SK-N-SH treated with all-trans-retinoic acid at 6 μM for 48 hours (cell line): ENCODE measurements around the gene TCF25.

Experiments used
- ATAC-seq: fragments of 200-7000 bp; cut with Tn5 transposase; 3 replicates; pipeline ENCODE4 v1.9.1; 2020; ENCODE audit warnings: mild to moderate bottlenecking, moderate library complexity
- ARNTL ChIP-seq: fragments of 450-650 bp; formaldehyde crosslinking; IDR thresholded peaks from 2 replicates; pipeline ENCODE4 v1.5.0; 2020; ENCODE audit warnings: low read depth, mild to moderate bottlenecking, moderate library complexity, borderline replicate concordance
- BACH2 ChIP-seq: fragments of 250-450 bp; sonication (Bioruptor Pico); IDR thresholded peaks from 2 replicates; pipeline ENCODE4 v1.9.0; 2021; ENCODE audit warnings: mild to moderate bottlenecking, borderline replicate concordance
- CSDC2 ChIP-seq: fragments of 250-450 bp; sonication (Bioruptor Pico); IDR thresholded peaks from 2 replicates; pipeline ENCODE4 v1.5.0; 2020; ENCODE audit warnings: mild to moderate bottlenecking, moderate library complexity
- ESRRG ChIP-seq: fragments of 250-450 bp; sonication (Bioruptor Pico); IDR thresholded peaks from 2 replicates; pipeline ENCODE4 v1.6.1; 2021; ENCODE audit warnings: mild to moderate bottlenecking
- GLIS3 ChIP-seq: fragments of 250-450 bp; sonication (Bioruptor Pico); IDR thresholded peaks from 2 replicates; pipeline ENCODE4 v1.5.0; 2020; ENCODE audit warnings: mild to moderate bottlenecking, moderate library complexity
- ISL1 ChIP-seq: fragments of 250-450 bp; sonication (Bioruptor Pico); IDR thresholded peaks from 2 replicates; pipeline ENCODE4 v2.1.2; 2022; ENCODE audit warnings: mild to moderate bottlenecking, moderate library complexity
- OSR1 ChIP-seq: fragments of 250-450 bp; sonication (Bioruptor Pico); IDR thresholded peaks from 2 replicates; pipeline ENCODE4 v1.8.0; 2022; ENCODE audit warnings: moderate library complexity, mild to moderate bottlenecking, inconsistent platforms
- PPARA ChIP-seq: fragments of 250-450 bp; sonication (Bioruptor Pico); IDR thresholded peaks from 2 replicates; pipeline ENCODE4 v1.5.0; 2020; ENCODE audit warnings: mild to moderate bottlenecking, borderline replicate concordance
- RARB ChIP-seq: fragments of 250-450 bp; sonication (Bioruptor Pico); IDR thresholded peaks from 2 replicates; pipeline ENCODE4 v1.8.0; 2021; ENCODE audit warnings: mild to moderate bottlenecking, moderate library complexity
- SNAI2 ChIP-seq: fragments of 250-450 bp; sonication (Bioruptor Pico); IDR thresholded peaks from 2 replicates; pipeline ENCODE4 v1.5.0; 2020; ENCODE audit warnings: mild to moderate bottlenecking, moderate library complexity
- TCF4 ChIP-seq: fragments of 250-450 bp; sonication (Bioruptor Pico); IDR thresholded peaks from 2 replicates; pipeline ENCODE4 v1.8.0; 2021; ENCODE audit warnings: mild to moderate bottlenecking, moderate library complexity, borderline replicate concordance
- TOX ChIP-seq: fragments of 250-450 bp; sonication (Bioruptor Pico); IDR thresholded peaks from 2 replicates; pipeline ENCODE4 v1.8.0; 2021; ENCODE audit warnings: mild to moderate bottlenecking, moderate library complexity, borderline replicate concordance
- ZC3H10 ChIP-seq: fragments of 250-450 bp; sonication (Bioruptor Pico); IDR thresholded peaks from 2 replicates; pipeline ENCODE4 v1.5.1; 2021; ENCODE audit warnings: mild to moderate bottlenecking, moderate library complexity
- ZFP3 ChIP-seq: fragments of 250-450 bp; sonication (Bioruptor Pico); IDR thresholded peaks from 2 replicates; pipeline ENCODE4 v1.5.0; 2020; ENCODE audit warnings: mild to moderate bottlenecking, moderate library complexity
- ZFP30 ChIP-seq: fragments of 450-650 bp; formaldehyde crosslinking; IDR thresholded peaks from 2 replicates; pipeline ENCODE4 v1.5.0; 2022; ENCODE audit warnings: mild to moderate bottlenecking, moderate library complexity
- ZNF70 ChIP-seq: fragments of 450-650 bp; formaldehyde crosslinking; IDR thresholded peaks from 2 replicates; pipeline ENCODE4 v1.5.0; 2020; ENCODE audit warnings: mild to moderate bottlenecking, moderate library complexity
- ZNF8 ChIP-seq: fragments of 450-650 bp; formaldehyde crosslinking; IDR thresholded peaks from 2 replicates; pipeline ENCODE4 v1.5.0; 2020; ENCODE audit warnings: mild to moderate bottlenecking, moderate library complexity
- TF ChIP-seq, protein P1 (sequence below): fragments of 250-450 bp; sonication (Bioruptor Pico); IDR thresholded peaks from 2 replicates; pipeline ENCODE4 v1.5.1; 2020; ENCODE audit warnings: low read depth, mild to moderate bottlenecking, moderate library complexity
- TF ChIP-seq, protein P2 (sequence below): fragments of 250-450 bp; sonication (Bioruptor Pico); IDR thresholded peaks from 2 replicates; pipeline ENCODE4 v1.5.0; 2020; ENCODE audit warnings: mild to moderate bottlenecking, moderate library complexity
- TF ChIP-seq, protein P3 (sequence below): fragments of 250-450 bp; sonication (Bioruptor Pico); IDR thresholded peaks from 2 replicates; pipeline ENCODE4 v1.5.1; 2021; ENCODE audit warnings: mild to moderate bottlenecking, moderate library complexity
- TF ChIP-seq, protein P4 (sequence below): fragments of 250-450 bp; sonication (Bioruptor Pico); IDR thresholded peaks from 2 replicates; pipeline ENCODE4 v1.8.0; 2021; ENCODE audit warnings: low read depth, mild to moderate bottlenecking, moderate library complexity, borderline replicate concordance

The TCF25 gene

DNA sequence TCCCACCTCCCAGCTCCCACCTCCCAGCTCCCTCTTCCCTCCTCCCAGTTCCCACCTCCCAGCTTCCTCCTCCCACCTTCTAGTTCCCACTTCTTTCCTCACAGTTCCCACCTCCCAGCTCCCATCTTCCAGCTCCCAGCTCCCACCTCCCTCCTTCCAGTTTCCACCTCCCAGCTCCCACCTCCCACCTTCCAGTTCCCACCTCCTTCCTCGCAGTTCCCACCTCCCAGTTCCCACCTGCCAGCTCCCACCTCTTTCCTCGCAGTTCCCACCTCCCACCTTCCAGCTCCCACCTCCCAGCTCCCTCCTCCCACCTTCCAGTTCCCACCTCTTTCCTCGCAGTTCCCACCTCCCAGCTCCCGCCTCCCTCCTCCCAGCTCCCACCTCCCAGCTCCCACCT is 34.8 kb downstream of the TCF25 start:
- ATAC-seq, result no peak
- TF ChIP-seq TCF4 (no peak), ARNTL (CRISPR knock-in tag) (no peak), OSR1 (CRISPR knock-in tag) (no peak), SNAI2 (no peak), GLIS3 (CRISPR knock-in tag) (no peak), PPARA (CRISPR knock-in tag) (no peak), ZNF70 (no peak), ZC3H10 (no peak), RARB (CRISPR knock-in tag) (no peak), ZFP3 (no peak), CSDC2 (no peak), BACH2 (CRISPR knock-in tag) (no peak), ISL1 (CRISPR knock-in tag) (no peak)
- TF ChIP-seq, protein P1, sequence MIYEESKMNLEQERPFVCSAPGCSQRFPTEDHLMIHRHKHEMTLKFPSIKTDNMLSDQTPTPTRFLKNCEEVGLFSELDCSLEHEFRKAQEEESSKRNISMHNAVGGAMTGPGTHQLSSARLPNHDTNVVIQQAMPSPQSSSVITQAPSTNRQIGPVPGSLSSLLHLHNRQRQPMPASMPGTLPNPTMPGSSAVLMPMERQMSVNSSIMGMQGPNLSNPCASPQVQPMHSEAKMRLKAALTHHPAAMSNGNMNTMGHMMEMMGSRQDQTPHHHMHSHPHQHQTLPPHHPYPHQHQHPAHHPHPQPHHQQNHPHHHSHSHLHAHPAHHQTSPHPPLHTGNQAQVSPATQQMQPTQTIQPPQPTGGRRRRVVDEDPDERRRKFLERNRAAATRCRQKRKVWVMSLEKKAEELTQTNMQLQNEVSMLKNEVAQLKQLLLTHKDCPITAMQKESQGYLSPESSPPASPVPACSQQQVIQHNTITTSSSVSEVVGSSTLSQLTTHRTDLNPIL (CRISPR knock-in tag), result no peak
- TF ChIP-seq, protein P2, sequence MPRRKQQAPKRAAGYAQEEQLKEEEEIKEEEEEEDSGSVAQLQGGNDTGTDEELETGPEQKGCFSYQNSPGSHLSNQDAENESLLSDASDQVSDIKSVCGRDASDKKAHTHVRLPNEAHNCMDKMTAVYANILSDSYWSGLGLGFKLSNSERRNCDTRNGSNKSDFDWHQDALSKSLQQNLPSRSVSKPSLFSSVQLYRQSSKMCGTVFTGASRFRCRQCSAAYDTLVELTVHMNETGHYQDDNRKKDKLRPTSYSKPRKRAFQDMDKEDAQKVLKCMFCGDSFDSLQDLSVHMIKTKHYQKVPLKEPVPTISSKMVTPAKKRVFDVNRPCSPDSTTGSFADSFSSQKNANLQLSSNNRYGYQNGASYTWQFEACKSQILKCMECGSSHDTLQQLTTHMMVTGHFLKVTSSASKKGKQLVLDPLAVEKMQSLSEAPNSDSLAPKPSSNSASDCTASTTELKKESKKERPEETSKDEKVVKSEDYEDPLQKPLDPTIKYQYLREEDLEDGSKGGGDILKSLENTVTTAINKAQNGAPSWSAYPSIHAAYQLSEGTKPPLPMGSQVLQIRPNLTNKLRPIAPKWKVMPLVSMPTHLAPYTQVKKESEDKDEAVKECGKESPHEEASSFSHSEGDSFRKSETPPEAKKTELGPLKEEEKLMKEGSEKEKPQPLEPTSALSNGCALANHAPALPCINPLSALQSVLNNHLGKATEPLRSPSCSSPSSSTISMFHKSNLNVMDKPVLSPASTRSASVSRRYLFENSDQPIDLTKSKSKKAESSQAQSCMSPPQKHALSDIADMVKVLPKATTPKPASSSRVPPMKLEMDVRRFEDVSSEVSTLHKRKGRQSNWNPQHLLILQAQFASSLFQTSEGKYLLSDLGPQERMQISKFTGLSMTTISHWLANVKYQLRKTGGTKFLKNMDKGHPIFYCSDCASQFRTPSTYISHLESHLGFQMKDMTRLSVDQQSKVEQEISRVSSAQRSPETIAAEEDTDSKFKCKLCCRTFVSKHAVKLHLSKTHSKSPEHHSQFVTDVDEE (CRISPR knock-in tag), result no peak
- TF ChIP-seq, protein P3, sequence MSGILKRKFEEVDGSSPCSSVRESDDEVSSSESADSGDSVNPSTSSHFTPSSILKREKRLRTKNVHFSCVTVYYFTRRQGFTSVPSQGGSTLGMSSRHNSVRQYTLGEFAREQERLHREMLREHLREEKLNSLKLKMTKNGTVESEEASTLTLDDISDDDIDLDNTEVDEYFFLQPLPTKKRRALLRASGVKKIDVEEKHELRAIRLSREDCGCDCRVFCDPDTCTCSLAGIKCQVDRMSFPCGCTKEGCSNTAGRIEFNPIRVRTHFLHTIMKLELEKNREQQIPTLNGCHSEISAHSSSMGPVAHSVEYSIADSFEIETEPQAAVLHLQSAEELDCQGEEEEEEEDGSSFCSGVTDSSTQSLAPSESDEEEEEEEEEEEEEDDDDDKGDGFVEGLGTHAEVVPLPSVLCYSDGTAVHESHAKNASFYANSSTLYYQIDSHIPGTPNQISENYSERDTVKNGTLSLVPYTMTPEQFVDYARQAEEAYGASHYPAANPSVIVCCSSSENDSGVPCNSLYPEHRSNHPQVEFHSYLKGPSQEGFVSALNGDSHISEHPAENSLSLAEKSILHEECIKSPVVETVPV (CRISPR knock-in tag), result no peak
- TF ChIP-seq, protein P4, sequence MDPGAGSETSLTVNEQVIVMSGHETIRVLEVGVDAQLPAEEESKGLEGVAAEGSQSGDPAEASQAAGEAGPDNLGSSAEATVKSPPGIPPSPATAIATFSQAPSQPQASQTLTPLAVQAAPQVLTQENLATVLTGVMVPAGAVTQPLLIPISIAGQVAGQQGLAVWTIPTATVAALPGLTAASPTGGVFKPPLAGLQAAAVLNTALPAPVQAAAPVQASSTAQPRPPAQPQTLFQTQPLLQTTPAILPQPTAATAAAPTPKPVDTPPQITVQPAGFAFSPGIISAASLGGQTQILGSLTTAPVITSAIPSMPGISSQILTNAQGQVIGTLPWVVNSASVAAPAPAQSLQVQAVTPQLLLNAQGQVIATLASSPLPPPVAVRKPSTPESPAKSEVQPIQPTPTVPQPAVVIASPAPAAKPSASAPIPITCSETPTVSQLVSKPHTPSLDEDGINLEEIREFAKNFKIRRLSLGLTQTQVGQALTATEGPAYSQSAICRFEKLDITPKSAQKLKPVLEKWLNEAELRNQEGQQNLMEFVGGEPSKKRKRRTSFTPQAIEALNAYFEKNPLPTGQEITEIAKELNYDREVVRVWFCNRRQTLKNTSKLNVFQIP (CRISPR knock-in tag), result no peak

DNA sequence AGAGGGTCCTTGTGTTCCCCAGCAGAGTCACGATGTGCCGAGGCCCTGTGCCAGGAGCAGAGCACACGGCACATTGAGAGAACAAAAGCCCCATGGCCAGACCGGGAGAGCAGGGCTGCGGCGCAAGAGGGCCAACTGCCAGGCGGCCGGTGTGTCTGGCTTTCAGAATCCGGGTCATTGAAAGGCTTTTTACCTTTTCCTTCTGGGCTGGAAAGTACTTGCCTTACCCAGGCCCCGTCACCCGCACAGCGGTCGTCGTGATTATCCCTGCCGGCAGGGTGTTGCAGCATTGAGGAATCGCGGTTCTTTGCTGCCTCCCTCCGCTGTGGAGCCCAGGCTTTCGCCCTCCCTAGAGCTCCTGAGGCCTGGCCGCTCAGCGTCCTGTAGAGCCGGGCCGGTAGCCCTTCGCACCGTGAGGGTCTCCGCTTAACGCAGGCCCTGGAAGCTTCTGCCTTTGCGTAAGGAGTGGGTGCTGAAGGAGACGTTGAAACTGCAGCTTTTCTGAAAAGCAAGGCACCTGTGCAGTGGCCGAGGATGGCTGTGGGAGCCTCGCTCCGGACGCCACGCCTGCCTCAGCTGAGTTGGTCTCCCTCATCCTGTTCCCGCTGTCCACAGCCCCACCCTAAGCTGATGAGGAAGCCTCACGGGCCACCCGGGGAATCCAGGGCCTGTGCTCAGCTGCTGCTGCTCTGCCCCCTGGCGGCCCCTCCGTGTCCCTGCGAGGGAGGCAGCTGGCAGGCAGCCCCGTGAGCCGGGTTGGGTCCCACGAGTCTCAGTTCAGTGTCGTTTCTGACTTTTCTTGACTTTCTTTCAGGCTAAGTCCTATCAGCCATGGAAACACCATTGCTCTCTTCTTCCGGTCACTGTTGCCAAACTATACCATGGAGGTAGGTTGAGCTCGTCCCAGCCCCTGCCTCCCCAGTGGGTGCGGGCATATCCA is 36.7 kb downstream of the TCF25 start:
- TF ChIP-seq ZNF8 (CRISPR knock-in tag) (no peak), ISL1 (CRISPR knock-in tag) (no peak), ZFP30 (CRISPR knock-in tag) (no peak), ZNF70 (no peak), OSR1 (CRISPR knock-in tag) (no peak), ZFP3 (no peak), GLIS3 (CRISPR knock-in tag) (no peak), ESRRG (CRISPR knock-in tag) (no peak), SNAI2 (no peak), ZC3H10 (no peak), TCF4 (no peak), PPARA (CRISPR knock-in tag) (no peak), TOX (CRISPR knock-in tag) (no peak)
- TF ChIP-seq, protein P1 (CRISPR knock-in tag), result no peak
- TF ChIP-seq, protein P4 (CRISPR knock-in tag), result no peak
- ATAC-seq, result peak; percentile 85
